Mammary epithelial cell (primary cell): ENCODE measurements around the gene ING5.

Experiments
- EZH2 ChIP-seq: IDR thresholded peaks from 2 replicates; pipeline ENCODE4 v1.6.1; 2012; ENCODE audit warnings: low read length, inconsistent platforms, borderline replicate concordance
- TF ChIP-seq, protein P1 (sequence below), 2 donors: IDR thresholded peaks in 1 of 2; conservative IDR thresholded peaks in 1 of 2; 2 replicates each; pipeline ENCODE4 v1.5.1; 2011 to 2012; ENCODE audit warnings: inconsistent platforms in 2 of 2, low read length in 2 of 2, mild to moderate bottlenecking in 2 of 2, control low read depth in 1 of 2, low read depth in 1 of 2; ENCODE audit not compliant: insufficient read depth in 1 of 2; ENCODE audit errors: extremely low read depth in 1 of 2

- TF ChIP-seq, protein P1, sequence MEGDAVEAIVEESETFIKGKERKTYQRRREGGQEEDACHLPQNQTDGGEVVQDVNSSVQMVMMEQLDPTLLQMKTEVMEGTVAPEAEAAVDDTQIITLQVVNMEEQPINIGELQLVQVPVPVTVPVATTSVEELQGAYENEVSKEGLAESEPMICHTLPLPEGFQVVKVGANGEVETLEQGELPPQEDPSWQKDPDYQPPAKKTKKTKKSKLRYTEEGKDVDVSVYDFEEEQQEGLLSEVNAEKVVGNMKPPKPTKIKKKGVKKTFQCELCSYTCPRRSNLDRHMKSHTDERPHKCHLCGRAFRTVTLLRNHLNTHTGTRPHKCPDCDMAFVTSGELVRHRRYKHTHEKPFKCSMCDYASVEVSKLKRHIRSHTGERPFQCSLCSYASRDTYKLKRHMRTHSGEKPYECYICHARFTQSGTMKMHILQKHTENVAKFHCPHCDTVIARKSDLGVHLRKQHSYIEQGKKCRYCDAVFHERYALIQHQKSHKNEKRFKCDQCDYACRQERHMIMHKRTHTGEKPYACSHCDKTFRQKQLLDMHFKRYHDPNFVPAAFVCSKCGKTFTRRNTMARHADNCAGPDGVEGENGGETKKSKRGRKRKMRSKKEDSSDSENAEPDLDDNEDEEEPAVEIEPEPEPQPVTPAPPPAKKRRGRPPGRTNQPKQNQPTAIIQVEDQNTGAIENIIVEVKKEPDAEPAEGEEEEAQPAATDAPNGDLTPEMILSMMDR (conservative IDR thresholded peaks at IDR 0.05 in 1 of 2, IDR thresholded peaks at IDR 0.05 in 1 of 2; ENCODE audit: extremely low read depth in 1 of 2, insufficient read depth in 1 of 2, low read depth in 1 of 2, low read length in 2 of 2): no peak
- TF ChIP-seq EZH2: no peak
Measured at GRCh38 chr2:241734208-241734466, 32.3 kb downstream of the ING5 start.
